GM12892 (cell line): ENCODE data around the gene LNX2.

Experiments used
- DNase-seq: peaks from one replicate; pipeline ENCODE4 v3.0.0; 2011; ENCODE audit not compliant: insufficient read length
- FAIRE-seq: peaks from 2 replicates; lab custom pipeline; 2011; peaks lifted over from hg19 to GRCh38; lab: Jason Lieb, UNC
- POLR2A ChIP-seq: IDR thresholded peaks from 2 replicates; pipeline ENCODE4 v1.6.1; 2011; ENCODE audit warnings: low read depth, low read length, control low read depth
- POLR2AphosphoS5 ChIP-seq: IDR thresholded peaks from 2 replicates; pipeline ENCODE4 v1.6.1; 2011; ENCODE audit warnings: low read depth, low read length, control low read depth
- TAF1 ChIP-seq: IDR thresholded peaks from 2 replicates; pipeline ENCODE4 v1.6.1; 2011; ENCODE audit warnings: low read depth, mild to moderate bottlenecking, control low read depth, low read length, borderline replicate concordance

Gene LNX2

DNA sequence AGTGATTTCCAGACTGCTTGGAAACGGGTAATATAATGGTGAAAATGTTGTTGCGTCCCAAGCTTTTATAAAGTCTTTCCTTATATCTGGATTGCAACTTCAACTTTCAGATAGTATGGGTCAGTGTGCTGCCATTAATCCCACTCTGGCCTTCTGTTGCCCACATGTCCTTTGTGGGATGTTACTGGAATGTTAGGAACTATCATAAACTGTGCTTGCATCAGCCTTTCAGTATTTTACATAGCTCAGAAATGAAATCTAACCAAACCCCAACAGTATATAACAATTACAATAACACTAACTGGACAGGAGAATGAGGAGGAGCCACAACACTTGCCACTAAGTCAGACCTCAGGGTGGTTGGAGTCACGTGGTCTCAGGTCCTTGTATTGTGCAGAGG lies 78.9 kb downstream of the LNX2 start:
- FAIRE-seq (no peak), DNase-seq (no peak)
- no peak for TF ChIP-seq TAF1
- no peak for TF ChIP-seq POLR2A
- TF ChIP-seq POLR2AphosphoS5: no peak

DNA sequence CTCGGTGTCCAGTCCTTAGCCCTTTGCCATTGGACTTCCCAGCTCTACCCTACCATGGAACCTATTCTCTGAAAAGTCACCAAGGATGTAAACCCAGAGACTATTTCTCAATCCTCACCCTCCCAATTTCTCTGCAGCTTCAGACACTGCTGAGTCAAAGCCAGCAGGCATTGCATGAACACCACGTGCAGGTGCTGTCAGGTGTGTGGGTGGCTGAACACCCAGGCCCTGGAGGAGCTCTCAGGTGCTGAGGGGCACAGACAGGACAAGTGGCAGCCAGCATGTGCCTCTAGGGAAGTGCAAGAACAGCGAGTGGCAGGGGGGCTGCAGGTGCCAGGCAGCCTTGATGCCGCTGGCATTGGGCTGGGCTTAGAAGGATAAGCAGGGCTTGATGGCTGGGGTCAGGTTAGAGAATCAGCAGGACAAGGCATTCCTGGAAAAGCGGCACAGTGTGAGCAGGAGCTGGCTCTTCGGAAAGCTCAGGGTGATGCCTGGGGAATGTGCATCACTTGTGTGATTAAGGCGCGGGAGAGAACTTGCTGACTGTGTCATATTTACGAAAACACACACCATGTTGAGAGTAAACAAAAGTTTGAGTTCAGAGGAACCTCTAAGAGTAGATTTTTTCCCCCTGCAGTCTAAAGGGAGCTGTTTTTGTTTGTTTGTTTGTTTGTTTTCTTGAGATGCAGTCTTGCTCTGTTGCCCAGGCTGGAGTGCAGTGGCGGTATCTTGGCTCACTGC lies 83.8 kb downstream of the LNX2 start:
- DNase-seq (no peak), FAIRE-seq (no peak)
- no peak for TF ChIP-seq POLR2AphosphoS5
- no peak for TF ChIP-seq TAF1
- no peak for TF ChIP-seq POLR2A

DNA sequence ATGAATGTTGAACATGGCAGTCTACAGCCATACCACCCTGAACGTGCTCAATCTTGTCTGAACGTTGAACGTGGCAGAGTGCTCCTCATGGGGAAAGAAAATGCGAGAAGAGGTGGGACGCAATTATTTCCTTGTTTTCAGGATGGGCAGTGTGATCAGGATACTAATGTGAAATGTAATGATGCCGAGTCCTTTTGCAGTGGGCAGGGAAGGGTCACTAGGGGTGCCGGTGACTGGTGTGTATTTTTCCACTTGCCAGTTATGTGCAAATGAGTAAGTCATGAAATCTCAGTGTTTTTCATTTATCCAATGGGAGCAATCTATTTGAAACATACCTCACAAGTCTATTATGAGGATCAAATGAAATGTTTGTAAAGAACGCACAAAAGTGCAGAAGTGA lies 84.8 kb downstream of the LNX2 start:
- DNase-seq (no peak), FAIRE-seq (no peak)
- no peak for TF ChIP-seq POLR2AphosphoS5
- TF ChIP-seq TAF1: no peak
- no peak for TF ChIP-seq POLR2A

DNA sequence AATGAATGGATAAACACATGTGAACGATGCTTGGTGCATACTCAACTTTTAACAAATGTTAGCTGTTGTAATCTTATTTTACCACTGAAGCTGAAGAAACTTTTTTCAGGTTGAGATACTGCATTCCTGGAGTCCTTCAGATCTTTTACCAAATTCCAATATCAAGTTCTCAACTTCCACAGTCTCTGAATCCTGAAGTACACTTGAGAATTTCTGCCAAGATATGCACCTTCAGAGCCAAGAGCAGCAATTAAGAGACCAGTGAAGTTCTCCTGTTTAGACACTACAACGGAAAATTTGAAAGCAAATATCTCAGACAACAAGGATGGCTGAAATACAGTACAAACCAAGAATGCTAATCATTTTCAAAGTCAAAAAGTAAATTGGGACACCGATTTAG lies 85.3 kb downstream of the LNX2 start:
- DNase-seq (no peak), FAIRE-seq (no peak)
- no peak for TF ChIP-seq POLR2A
- TF ChIP-seq TAF1: no peak
- no peak for TF ChIP-seq POLR2AphosphoS5

DNA sequence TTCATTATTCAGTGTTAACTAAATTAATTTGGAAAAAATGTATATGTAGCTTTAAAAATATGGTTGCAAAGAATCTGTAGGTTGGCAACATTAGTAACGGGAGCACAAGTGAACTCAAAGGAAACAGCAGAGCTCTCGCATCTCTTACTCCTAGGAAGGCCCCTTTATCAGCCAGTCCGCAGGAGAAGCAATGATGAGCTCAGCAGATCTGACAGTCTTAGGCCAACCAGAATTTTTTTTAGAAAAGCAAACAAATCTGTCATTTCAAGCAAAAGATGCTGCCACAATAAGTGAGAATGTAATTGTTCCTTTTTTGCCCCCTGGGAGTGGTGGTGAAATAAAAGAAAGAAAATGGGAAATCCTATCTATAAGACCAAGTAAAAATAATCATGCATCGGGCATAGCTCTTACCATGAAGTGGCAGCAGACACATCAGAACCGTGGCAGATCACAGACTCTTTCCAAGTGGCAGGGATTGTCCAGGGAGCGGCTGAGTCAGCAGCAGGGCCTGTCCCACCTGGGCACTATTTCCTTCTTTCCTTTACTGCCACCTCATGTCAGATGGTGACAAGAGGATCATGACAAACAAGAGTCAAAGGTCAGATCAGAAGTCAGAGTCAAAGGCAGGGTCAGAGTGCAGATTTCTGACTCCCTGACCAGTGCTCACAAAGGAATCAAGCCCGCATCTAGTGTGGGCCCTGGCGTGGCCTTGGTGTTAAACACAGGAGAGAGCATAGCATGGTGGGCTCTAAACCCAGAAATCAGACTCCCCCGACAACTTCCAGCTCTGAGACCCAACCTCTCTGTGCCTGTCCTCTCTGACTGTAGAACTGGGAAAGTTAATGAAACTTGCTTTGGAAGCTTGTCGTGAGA lies 86.0 kb downstream of the LNX2 start:
- FAIRE-seq (no peak), DNase-seq (no peak)
- TF ChIP-seq POLR2AphosphoS5 (no peak), POLR2A (no peak), TAF1 (no peak)

DNA sequence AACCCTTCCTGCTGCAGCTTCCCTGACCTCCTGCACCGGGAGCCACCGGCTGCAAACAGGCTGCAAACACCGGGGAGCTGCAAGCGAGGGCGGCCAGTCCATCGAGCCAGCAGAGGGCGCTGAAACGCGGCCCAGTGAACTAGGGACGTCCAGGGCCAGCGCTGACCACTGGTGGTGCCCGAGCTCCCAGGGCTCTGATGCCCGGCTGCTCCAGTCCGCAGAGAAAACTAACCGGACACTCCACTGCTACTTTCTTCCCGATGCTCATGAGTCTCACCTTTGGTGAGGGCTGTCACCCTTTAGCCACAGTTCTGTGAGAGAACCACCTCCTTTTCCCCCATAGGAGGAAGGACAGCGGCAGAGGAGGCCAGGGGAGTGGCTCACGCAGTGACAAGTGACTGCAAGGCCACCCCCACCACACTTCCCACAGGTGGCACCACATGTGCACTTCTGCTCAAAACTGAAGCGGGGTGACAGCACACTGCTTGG lies 87.1 kb downstream of the LNX2 start:
- FAIRE-seq: peak; percentile 38
- TF ChIP-seq POLR2A (no peak), TAF1 (no peak), POLR2AphosphoS5 (no peak)
- DNase-seq: peak; percentile 23

DNA sequence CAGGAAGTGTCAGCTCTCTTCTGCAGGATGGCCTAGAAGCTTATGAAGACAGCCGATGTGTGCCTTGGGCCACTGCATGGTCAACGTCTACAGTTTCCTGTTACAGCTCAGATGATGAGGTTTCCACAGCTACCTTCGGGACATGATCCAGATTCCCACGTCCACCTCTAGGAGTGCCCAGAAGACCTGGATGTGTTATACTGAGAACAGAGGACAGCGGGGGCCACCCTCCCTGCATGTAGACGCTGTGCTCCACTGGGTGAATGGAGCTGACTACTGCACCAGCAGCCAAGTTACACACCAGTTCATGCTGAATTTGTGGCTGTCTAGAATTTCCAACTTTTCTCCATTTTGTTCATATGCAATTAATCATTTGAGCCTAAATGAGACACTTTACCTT lies 91.4 kb downstream of the LNX2 start:
- TF ChIP-seq TAF1 (no peak), POLR2AphosphoS5 (no peak), POLR2A (no peak)
- no peak for FAIRE-seq
- DNase-seq: no peak

DNA sequence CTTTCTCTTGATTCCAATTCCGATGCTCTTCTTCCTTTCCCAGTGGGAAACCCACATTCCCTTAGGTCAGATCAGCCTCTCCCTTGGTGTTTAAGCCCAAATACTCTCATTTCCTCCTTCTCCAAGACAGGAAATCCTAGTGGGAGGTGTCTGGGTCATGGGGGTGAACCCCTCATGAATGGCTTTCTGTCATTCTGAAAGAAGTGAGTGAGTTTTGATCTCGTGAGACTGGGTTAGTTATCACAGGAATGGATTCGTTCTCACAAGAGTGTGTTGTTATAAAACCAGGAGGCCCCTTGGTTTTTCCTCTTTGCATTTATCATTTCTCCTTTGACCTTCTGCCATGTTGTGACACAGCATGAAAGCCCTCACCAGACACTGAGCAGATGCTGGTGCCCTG lies 93.8 kb downstream of the LNX2 start:
- FAIRE-seq (no peak), DNase-seq (no peak)
- TF ChIP-seq POLR2AphosphoS5 (no peak), POLR2A (no peak), TAF1 (no peak)

DNA sequence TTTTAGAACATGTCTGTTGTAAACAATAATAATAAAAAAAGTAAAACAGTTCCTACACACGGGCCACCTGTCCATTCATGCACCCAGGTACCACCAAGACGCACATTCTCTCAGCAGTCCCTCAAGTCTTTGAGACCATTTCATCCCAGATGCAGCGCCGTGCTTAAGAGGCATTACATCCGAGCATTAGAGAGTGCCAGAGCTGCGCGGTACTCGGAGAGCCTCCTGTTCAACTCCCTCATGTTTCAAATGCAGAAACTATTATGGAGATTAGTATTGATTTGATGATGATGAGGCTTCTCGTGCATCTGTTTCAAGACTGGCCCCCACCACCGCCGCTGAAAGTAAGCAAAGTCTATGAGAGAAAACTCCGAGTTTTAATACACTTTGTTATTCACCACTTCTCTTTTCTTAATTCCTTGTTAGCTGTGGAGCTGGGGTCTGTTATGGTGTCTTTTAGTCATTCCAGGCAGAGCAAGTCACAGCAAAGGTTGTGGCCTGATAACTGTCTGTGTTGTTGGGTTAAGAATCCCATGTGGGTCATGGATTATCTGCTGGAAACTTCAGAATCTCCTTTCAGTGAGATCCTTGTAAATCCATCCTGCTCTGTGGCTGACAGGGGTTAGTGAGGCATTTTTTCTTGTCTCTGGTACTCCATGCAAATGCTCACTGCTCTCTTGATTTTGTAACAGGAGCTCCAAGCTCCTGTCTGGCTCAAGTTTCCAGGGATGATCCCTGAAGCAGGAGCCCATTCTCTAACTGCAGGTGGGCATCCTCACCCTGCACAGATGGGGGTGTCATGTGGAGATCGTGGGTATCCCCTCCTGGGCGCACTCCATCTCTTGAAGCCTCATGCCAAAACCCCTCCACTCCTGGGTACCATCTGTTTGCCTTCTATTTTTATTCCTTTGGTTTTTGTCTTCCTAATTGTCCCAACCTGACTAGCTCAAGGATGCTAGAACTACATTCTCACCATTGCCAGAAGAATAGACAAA lies 95.1 kb downstream of the LNX2 start:
- FAIRE-seq: no peak
- no peak for TF ChIP-seq TAF1
- TF ChIP-seq POLR2A: no peak
- TF ChIP-seq POLR2AphosphoS5: no peak
- DNase-seq: no peak

DNA sequence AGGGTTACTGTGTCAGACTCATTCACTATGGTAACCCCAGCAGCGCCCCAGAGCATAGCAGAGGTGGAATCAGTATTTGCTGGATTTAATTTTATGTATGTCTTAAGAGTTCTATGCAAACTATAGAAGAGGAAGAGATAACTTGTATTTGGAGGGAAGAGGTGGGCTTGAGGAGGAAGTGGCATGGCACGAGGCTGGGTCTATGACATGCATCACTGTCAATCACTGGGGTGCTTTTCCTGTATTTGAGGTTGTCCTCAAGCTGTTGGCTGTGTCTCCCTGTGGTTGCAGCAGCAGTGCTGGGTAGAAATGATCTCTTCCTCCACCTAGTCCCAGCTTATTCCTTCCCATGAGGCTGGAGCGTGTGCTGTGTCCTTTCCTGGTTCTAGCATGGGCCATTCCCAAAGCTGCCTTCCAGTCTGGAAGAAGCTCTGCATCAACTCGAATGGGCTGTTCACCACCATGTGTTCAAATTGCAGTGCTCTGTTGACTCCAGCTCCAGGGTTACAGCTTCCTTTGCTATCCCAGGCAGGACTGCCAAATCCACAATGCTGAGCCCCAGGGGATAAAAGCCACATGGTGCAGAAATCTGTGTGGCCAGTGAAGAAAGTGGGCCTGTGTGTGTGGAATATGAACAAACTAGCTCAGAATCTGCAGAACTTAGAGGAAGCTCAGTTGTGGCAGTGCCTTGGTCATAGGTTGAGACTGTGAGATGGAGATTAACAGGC lies 96.8 kb downstream of the LNX2 start:
- DNase-seq (no peak), FAIRE-seq (no peak)
- TF ChIP-seq POLR2A (no peak), POLR2AphosphoS5 (no peak), TAF1 (no peak)

DNA sequence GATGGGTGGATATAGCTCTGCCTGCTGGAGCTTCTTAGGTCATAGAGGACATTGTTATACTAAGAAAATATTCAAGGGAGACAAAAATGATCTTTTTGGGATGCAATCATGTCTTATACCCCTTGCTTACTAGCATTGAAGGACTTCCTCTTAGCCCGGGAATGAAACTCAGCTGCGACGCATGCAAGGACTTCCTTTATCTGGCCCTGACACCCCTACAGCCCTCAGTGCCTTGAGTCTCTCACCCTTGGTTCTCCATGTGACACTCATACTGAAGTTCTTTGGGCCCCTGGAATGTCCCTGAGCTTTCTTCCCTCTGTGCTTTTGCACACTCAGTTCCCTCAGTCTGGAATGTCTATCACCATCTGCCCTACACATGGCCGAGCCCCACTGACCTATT lies 97.5 kb downstream of the LNX2 start:
- TF ChIP-seq TAF1: no peak
- FAIRE-seq: no peak
- no peak for DNase-seq
